ENCODE measurements around the gene GPC6.

The GPC6 gene

DNA sequence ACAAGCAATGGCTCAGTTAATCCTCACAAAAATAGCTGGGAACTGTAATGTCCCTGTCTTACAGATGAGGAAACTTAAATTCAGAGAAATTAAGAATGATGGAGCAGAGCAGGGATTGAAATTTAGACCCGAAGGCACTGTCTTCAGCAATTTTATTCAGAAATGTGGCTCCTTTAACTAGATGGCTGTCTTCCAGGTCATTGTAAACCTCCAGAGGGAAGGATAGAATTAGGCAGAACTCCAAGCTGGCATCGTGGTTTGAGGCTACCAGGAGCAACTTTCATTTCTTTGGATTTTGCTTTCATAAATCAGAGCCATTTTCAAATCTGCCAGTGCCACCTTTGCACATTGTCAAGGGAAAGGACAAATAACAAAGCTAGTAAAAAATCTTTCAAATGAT, 913.9 kb downstream of the GPC6 start:
- no peak for DNase-seq (ENCODE audit: low read depth in 4 of 4, low spot score in 1 of 4)

DNA sequence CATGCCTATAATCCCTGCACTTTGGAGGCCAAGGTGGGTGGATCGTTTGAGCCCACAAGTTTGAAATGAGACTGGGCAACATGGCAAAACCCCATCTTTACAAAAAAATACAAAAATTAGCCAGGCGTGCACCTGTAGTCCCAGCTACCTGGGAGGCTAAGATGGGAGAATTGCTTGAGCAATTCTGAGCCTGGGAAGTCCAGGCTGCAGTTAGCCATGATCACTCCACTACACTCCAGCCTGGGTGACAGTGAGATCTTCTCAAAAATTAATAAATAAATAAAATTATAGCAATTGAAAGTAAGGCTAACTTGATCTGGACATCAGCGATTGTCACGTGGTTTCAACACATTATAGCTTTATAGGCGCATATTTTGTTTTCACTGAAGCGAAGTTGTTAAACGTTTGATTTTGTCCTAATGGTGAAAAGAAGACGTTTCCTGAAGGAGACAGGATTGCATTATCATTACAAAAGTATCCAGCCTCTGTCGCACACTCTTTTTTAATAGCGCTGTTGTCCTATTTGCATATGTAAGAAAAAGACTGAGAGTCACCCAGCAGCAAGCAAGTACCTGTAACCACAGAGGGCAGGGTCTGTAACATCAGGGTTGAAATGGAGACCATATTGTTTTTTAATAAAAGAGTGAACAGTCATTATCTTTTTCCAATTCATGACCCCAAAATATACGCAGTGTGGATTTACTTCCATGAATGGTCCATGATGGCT, 917.2 kb downstream of the GPC6 start:
- DNase-seq (ENCODE audit: low read depth in 4 of 4, low spot score in 1 of 4), result no peak

DNA sequence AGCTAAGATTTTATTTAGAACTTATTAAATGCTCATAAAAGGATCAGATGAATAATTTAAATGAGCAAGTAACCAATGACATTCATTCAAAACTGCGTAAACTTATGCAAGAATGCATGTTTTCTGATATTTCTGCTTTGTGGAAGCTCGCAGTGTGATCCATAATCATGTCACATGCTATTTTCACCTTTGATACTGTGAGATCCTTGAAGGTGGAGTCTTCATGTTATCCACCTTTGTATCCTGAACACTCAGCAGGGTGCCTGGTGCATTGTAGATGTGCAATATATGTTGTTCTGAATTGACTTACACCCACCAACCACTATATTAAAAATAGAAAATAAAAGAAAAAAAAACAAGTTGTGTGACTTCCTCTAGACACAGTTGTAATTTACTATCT, 919.4 kb downstream of the GPC6 start:
- DNase-seq (ENCODE audit: low read depth in 4 of 4, low spot score in 1 of 4), result no peak

DNA sequence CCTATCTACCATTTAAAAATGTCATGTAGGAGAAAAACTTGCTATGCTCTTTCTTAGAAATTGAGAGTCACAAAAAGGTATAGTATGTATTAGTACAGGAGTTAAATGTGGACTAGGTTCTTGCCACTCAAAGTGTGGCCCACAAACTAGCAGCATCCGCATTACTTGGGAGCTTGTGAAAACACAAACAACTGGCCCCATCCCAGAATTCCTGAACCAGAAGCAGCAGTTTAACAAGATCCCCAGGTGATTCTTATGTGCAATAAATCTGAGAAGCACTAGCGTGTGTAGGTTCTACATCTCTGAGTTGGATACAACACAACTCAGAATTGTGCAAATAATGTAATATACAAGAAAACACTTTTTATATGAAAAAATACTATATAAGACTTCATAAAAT, 927.0 kb downstream of the GPC6 start:
- no peak for DNase-seq (ENCODE audit: low read depth in 4 of 4, low spot score in 1 of 4)

DNA sequence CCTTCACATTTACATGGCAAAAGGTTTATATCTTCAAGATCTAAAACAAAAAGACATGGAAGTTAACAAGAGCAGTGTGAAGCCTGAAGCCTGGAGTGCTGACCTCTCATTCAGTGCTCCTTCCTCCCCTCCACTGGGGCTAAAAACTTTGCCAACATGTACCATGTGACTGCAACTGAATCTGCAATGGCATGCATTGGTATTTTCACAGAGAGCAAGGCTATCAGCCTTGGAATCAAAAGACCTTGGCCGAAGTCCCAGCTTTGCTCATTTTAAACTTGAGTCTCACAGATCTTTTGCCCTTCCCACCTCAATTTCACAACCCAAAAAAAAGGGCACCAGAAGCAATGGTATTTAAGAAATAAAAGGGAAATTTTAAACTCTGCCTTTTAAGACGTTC, 927.8 kb downstream of the GPC6 start:
- DNase-seq (ENCODE audit: low read depth in 4 of 4, low spot score in 1 of 4), result no peak

DNA sequence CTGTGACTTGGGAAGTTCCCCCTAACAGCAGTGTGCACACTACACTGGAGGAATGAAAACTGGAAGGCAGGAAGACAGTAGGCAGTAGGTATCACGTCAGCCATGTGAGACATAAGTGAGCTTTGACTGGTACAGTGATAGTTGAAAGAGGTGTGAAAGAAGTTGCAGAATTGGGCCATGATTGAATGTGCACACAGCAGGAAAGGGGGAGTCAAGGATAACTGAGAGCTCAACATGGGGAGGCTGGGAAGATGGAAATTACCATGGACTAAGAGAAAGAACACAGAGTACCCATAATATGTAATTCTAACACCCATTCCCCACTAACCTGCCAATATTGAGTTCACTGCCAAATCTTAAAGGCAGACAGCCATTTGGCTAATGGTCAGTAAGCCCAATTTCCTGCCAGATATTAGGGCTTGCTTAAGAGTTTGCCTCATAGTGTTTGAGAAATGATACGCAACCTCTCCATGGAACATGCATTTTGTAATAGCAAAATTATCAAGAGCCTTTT, 931.2 kb downstream of the GPC6 start:
- DNase-seq (ENCODE audit: low read depth in 4 of 4, low spot score in 1 of 4), result no peak

DNA sequence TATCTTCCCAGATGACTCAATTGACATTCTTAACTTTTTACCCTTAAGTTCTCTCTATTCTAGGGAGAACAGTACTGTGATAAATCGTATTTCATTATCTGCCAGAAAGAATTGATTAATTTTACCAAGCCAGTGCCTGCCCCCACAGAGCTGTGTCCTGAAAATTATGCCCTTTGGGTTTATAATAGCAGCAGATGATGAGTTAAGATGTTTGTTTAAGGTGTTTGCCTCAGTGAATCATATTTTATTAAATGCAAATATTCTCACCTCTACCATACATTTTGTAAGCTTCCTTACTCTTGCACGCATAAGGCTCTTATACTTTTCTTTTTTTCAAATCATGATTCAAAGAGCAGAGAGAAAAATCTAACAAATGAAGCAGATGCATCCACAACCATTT, 934.3 kb downstream of the GPC6 start:
- DNase-seq (ENCODE audit: low read depth in 4 of 4, low spot score in 1 of 4), result no peak

DNA sequence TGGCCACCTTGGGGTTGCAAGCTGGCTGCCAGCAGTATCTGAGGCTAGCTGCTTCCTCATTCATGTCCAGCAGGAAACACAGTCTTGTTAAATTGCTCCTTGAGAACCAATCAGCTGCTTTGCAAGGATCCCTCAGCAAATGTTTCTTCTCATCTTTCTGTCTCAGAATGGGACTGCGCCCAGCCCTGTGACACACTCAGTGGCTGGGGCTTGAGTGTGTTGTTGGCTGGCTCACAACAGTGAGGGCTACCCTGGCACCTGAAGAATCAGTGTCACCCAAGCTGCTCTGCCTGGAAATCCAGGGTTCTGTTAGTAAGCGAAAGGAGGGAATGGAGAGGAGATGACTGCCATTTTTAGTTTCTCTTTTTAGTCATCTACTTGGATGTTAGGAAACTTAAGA, 935.7 kb downstream of the GPC6 start:
- DNase-seq (ENCODE audit: low read depth in 4 of 4, low spot score in 1 of 4), result no peak

DNA sequence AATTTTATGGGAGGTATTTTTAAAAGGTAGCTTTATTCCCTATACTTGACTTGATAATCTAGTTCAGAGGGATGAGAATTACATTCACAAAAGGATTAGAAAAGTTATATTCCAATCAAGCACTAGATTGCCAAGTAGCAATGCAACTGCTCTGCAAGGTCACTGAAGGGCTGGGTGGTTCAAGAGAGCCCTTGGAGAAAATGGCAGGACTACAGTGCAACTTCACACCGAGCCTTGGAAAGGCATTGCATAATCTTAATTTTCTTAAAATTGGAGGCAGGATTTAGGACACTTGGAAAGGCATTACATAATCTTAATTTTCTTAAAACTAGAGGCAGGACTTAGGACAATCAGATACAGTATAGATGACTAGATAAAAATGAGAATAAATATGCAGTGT, 936.9 kb downstream of the GPC6 start:
- no peak for DNase-seq (ENCODE audit: low read depth in 4 of 4, low spot score in 1 of 4)

DNA sequence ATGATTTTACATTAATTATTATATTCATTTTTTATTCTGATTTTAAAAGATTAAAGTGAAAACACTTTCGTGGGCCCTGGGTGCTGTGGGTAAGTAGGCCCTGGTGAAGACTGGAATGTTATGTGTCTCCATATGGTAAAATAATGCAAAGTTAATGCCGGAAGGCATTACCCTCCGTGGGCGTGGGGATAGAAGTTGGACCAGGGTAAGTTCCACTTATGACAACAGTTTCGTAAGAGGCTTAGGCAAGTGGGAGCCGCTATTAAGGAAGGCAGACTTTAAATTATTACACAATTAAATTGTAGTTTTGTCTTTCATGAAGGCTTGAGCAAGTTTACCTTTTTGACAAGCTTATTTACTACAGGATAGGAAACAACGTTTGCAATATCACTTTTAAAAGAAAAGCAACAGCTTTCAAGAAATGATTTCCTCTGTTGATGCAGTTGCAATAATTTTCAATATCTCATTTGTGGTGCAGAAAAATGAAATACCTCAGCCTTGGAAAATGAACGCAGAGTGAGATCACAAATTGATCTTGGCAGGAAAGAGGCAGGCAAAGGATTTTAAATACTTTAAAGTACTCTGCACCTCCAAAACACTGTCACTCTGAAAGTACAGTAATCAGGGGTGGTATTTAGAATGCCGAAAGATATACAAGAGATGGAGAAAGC, 942.3 kb downstream of the GPC6 start:
- no peak for DNase-seq (ENCODE audit: low read depth in 4 of 4, low spot score in 1 of 4)

DNA sequence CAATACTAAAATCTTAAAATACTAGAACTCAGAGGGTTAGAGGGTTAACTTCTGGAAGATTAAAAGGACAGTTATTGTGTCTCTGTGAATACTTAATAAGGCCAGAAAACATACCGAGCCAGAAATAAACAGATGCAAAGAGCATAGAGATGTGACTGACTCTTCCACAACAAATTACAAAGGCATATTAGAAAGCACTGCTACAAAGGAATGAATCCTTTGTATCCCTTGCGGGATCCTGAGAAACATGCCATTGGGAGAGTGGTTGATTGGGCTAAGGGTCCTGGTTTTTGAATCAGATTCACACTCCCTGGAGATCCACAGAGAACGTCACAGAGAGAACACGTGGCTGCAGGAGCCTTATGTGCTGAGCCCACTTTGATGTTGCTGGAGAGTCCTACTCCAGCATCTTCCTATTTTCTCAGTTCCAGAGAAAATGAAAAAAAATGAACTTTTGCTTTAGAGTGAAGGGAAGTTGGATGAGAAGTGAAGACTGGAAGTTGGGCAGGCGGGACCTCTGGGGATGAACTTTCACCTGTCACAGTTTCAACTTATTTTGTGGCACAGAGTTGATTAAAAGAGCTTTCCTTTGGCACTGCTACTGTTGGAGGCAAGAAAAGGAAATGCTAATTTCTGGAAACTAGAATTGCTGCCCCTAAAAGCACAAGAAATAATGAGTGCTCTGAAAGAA, 943.0 kb downstream of the GPC6 start:
- no peak for DNase-seq (ENCODE audit: low read depth in 4 of 4, low spot score in 1 of 4)

DNA sequence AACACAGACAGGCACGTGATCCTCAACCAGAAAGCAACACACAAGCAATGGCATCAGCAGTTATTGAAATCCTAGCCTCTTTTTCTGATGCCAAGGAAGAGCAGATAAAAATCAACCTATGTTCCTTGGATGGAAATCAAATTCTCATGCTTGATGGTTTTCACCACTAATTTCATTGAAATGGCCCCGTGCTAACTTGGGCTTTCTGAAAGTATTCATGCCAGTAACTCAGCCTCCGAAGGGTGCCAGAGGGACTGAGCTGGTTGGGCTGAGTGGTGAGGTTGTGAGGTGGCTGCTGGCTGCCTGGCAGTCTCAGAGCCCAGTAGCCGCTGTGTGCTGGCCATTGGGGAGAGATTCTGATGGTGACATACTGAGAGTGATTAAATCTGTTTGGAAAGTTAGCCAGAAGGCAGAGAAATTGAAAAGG, 943.6 kb downstream of the GPC6 start:
- no peak for DNase-seq (ENCODE audit: low read depth in 4 of 4, low spot score in 1 of 4)

DNA sequence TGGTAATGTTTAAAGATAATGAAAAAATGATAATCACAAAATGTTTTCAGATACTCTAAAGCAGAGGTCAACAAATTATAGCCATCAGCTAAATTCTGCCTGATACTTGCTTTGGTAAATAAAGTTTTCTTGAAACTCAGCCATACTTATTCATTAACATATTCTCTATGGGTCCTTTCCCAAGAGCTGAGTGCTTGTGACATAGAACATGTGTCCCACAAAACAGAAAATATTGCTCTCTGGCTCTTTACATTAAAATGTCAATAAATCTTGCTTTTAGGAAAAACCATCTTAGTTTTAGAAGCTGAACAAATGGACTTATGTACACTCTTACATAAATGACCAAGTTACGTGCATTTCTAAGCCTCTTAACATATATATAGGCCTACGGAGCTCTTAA, 945.8 kb downstream of the GPC6 start:
- DNase-seq (ENCODE audit: low read depth in 4 of 4, low spot score in 1 of 4), result no peak

DNA sequence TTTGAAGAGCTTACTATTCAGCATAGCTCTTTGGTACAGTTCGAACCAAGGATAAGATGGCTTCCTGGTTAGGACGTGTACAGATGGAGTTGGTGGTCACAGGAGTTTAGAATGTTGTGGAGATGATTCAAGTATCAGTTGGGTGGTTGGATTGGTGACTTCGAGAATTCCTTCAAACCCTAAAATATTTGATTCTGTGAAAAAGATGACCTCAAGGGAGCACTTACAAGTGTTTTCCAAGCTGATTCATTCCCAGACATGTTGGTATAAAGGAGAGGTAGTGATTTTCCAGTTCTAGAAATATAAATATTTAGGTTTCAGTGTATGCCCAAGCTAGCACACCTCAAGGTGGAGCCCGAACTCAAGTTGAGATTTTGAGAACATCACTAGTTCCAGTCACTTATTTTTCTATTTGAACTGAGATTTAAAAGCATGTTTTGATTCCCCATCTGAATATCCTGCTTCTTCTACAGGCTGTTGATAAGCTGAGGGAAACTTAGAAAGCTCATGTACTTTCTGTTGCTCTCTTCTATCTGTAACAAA, 946.8 kb downstream of the GPC6 start:
- no peak for DNase-seq (ENCODE audit: low read depth in 4 of 4, low spot score in 1 of 4)

DNA sequence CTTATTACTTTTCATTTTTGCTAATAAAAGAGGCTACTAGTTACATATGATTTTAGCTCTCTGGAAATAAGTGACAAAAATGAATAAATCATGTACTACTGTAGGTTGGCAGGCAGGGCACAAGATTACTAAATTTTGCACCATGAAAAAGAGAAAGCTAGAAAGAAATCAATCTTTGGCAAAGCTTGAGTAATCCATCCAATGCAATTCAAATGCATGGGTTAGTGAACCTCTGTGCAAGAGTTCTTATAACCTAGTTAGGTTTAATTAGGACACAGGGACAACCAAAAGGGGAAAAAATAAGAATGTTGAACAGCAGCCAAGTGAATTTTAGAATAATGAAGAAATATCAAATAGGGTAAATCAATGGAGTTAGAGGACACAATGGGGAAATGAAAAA, 947.4 kb downstream of the GPC6 start:
- DNase-seq (ENCODE audit: low read depth in 4 of 4, low spot score in 1 of 4), result no peak

DNA sequence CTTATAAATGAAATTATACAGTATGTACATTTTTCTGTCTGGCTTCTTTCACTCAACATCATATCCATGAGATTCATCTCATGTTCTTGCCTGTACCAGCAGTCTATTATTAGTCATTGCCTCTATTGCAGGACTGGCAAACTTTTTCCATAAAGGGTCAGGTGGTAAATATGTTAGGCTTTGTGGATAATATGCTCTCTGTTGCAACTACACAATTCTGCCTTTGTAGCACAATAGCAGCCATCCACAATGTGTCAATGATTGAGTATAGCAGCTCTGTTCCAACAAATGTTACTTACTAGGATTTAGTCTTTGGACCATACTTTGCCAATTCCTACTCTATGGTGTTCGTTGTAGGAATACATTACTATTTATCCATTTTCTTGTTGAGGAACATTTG, 948.5 kb downstream of the GPC6 start:
- no peak for DNase-seq (ENCODE audit: low read depth in 4 of 4, low spot score in 1 of 4)

DNA sequence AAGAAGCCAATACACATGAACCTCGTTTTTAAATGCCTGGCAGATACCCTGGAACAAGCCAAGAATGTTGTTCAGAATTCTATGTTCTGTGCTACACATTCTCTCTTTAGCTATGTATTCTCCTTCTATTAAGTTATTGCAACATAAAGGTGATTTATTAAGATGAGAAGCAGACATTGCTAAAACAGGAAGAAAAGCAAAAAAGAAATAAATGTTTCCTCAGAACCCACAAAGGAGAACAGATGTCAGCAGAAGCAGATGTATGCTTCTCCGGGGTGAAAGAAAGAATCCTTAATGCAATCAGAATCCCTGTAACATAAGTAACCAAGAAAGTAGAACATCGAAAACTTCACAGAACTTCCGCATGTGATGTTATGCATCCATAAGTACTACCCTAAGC, 950.0 kb downstream of the GPC6 start:
- DNase-seq (ENCODE audit: low read depth in 4 of 4, low spot score in 1 of 4), result no peak

DNA sequence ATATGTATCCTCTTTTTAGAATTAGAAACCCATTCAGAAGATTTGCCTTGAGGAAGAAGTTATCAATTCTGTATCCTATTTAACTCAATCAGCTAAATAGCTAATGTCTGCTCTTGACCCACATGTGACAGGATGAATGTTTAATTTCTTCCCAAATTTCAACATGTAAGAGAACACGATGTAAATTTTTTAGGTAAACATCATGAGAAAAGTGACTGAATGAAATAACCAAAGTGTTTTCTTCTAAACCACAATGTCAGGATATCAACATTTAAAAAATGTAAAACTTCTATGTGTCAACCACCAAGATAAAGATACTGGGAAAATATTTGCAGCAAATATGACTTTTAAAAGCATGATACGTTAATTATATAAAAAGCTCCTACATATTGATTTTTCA, 950.4 kb downstream of the GPC6 start:
- DNase-seq (ENCODE audit: low read depth in 4 of 4, low spot score in 1 of 4), result no peak

DNA sequence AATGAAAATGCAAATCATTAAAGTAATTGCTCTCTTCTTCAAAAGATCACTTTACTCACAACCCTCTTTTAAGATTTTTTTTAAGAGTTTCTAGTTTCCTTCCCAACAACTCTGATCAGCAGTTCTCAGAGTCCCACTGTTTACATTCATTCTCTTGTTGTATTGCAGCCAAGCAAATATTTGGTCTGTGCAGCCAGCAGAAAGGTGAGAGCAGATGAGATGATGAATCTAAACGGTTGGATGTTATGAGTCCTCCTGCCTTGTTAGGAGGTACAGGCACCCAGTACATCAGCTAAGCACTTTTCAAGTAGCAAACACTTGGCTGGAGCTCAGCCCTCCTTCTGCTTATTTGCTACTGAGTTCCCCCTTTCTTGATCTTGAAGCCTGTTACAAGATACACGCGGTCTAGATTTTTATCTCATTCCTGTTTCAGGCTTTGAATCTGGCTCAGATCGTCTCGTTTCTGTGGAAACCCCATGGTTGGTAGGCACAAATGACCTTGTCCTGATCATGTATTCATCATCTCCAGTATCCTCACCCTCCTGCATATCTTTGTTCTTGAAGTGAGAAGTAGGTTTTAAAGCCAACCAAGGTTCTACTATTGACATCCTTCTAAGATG, 952.1 kb downstream of the GPC6 start:
- DNase-seq (ENCODE audit: low read depth in 4 of 4, low spot score in 1 of 4), result no peak

DNA sequence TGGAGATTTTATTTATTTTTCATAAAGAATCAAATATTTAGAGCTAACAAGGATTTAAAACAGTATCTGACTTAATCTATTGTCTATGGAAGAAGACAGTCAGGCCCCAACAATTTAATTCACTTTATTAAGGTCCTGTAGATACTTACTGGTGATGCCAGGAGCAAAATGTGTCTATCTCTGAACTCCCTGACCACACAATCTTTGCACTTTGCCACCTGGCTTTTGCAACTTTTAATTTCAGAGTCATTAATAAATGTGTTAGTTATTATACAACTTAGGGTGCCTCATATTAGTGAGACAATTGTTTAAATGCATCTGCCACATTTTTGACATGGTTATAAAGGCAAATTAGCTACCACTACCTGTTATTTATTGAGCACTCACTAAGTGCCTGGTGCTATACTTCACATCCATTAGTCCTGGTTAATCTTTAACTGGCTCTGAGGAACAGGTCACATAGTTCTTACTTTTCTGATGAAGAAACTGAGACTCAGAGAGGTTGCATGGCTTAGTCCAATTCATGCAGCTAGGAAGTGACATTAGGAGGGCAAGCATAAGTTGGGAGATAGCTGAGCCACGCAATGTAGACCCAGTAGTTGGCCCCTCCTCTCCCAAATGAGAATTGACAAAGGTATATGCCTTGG, 955.0 kb downstream of the GPC6 start:
- DNase-seq (ENCODE audit: low read depth in 4 of 4, low spot score in 1 of 4), result no peak

DNA sequence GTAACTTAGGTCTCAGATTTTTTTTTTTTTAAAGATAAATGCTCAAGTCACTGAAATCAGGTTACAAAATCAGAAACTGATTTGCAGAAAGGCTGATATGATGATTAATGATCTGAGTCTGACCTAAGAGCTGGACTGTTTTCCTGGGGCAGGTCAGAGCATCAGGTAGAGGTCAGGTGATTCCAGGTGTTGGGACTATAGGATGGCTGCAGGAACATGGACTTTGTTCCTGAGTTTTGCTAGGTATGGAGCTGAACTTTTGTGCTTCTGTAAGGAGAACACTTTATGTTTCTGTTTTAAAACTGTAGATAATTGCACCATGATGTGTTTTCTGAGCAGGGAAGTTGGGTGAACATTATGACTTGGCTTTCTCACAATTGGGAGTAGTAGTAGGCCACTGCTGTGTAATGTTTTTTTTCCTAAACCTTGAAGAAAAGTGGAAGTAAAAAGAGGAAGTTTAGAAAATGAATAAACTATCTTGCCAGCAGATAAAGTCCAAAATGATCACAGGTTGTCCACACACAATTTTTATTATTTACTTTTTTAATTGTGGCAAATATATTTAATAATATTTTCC, 955.7 kb downstream of the GPC6 start:
- DNase-seq (ENCODE audit: low read depth in 4 of 4, low spot score in 1 of 4), result no peak
